GM06990 (cell line): ENCODE data around the gene CTSH.

Experiments
- DNase-seq: peaks from one replicate; pipeline ENCODE4 v3.0.0-alpha.2; 2011; ENCODE audit not compliant: insufficient read length; ENCODE audit errors: extremely low read depth
- H3K27me3 ChIP-seq: replicated peaks from 2 replicates; pipeline ENCODE4 v1.6.0; 2011; ENCODE audit warnings: low read length; ENCODE audit not compliant: control insufficient read depth, insufficient read depth
- H3K36me3 ChIP-seq: 2 replicates; pipeline ENCODE4 v1.5.1; 2011; ENCODE audit warnings: low read length; ENCODE audit not compliant: control insufficient read depth, insufficient read depth
- H3K4me3 ChIP-seq: replicated peaks from 2 replicates; pipeline ENCODE4 v1.5.1; 2011; ENCODE audit warnings: low read depth, mild to moderate bottlenecking, control low read depth, low read length
- CTCF ChIP-seq: IDR thresholded peaks from 2 replicates; pipeline ENCODE4 v1.5.1; 2011; ENCODE audit warnings: low read length, control low read depth, mild to moderate bottlenecking, inconsistent platforms; ENCODE audit not compliant: insufficient read depth, poor library complexity, severe bottlenecking

Gene CTSH

GRCh38 chr15:78959360-78959759 is 14.5 kb upstream of the CTSH start:
- no peaks in the 10 kb centered on the region for H3K36me3 ChIP-seq
- no peak for TF ChIP-seq CTCF
- no peaks in the 10 kb centered on the region for H3K27me3 ChIP-seq
- no peak overlapping the region for H3K4me3 ChIP-seq
- no peak for DNase-seq

- no peaks in the 10 kb centered on the region for H3K27me3 ChIP-seq
- H3K4me3 ChIP-seq, result no peak overlapping the region
- DNase-seq, result no peak
- no peak for TF ChIP-seq CTCF
- no peaks in the 10 kb centered on the region for H3K36me3 ChIP-seq
Observed at GRCh38 chr15:78957416-78958093, 12.7 kb upstream of the CTSH start.

GRCh38 chr15:78956937-78957336 is 12.1 kb upstream of the CTSH start:
- no peak for TF ChIP-seq CTCF
- Histone ChIP-seq H3K27me3 (no peaks in the 10 kb centered on the region), H3K36me3 (no peaks in the 10 kb centered on the region), H3K4me3 (no peak overlapping the region)
- no peak for DNase-seq

GRCh38 chr15:78955355-78955754 is 10.5 kb upstream of the CTSH start:
- no peaks in the 10 kb centered on the region for H3K36me3 ChIP-seq
- H3K27me3 ChIP-seq, result no peaks in the 10 kb centered on the region
- H3K4me3 ChIP-seq, result no peak overlapping the region
- TF ChIP-seq CTCF, result no peak
- DNase-seq, result no peak

- no peak for DNase-seq
Observed at GRCh38 chr15:78951841-78952238, 7.0 kb upstream of the CTSH start.

More at GRCh38 chr15:78951841-78952238, 7.0 kb upstream of the CTSH start:
- no peaks in the 10 kb centered on the region for H3K36me3 ChIP-seq
- no peak for TF ChIP-seq CTCF
- H3K4me3 ChIP-seq, result no peak overlapping the region
- no peaks in the 10 kb centered on the region for H3K27me3 ChIP-seq
